K562 (cell line): ENCODE data around the gene USP49. TPM values are rescaled to one million over a fixed set of nuclear protein-coding genes. Genes with fewer than 3 reads are reported as not detected.
A peak's percentile ranks its signal among the peaks of the same experiment; 100 is the strongest.

Experiments
- ATF1 ChIP-seq, 2 experiments: fragments of 450-650 bp in 1 of 2; IDR thresholded peaks; 2 replicates each; pipeline ENCODE4 v1.6.1; 2016; ENCODE audit warnings: missing compliant biosample characterization in 1 of 2, missing genetic modification characterization in 1 of 2
- CHD1 ChIP-seq: fragments of 200-600 bp; sonication (generic); IDR thresholded peaks from one replicate; pipeline ENCODE4 v1.6.1; 2012; ENCODE audit warnings: mild to moderate bottlenecking, moderate library complexity, low read length, inconsistent platforms
- CHD4 ChIP-seq: fragments of 200-600 bp; sonication (generic); IDR thresholded peaks from 3 replicates; pipeline ENCODE4 v1.6.1; 2012; ENCODE audit warnings: low read depth, mild to moderate bottlenecking, mixed read lengths, low read length, inconsistent platforms; ENCODE audit not compliant: insufficient read depth, insufficient replicate concordance, poor library complexity, severe bottlenecking
- CLOCK ChIP-seq: fragments of 250-450 bp; sonication (Bioruptor Pico); IDR thresholded peaks from 2 replicates; pipeline ENCODE4 v1.4.0; 2020; ENCODE audit warnings: mild to moderate bottlenecking, moderate library complexity, borderline replicate concordance
- CREB3L1 ChIP-seq: fragments of 450-650 bp; IDR thresholded peaks from 2 replicates; pipeline ENCODE4 v1.6.1; 2014; ENCODE audit warnings: low read depth, mild to moderate bottlenecking, moderate library complexity, borderline replicate concordance
- DEAF1 ChIP-seq: fragments of 450-650 bp; formaldehyde crosslinking; IDR thresholded peaks from 2 replicates; pipeline ENCODE4 v1.4.0; 2020; ENCODE audit warnings: mild to moderate bottlenecking, moderate library complexity
- EP300 ChIP-seq: IDR thresholded peaks from 2 replicates; pipeline ENCODE4 v1.6.1; 2012; ENCODE audit warnings: low read length, improper control_type of control experiment
- MED1 ChIP-seq: sonication (generic); formaldehyde crosslinking; IDR thresholded peaks from 2 replicates; pipeline ENCODE4 v1.8.1; 2023; ENCODE audit warnings: missing genetic modification reagents, borderline replicate concordance
- MEIS2 ChIP-seq: fragments of 450-650 bp; IDR thresholded peaks from 2 replicates; pipeline ENCODE4 v1.6.1; 2014; ENCODE audit warnings: mild to moderate bottlenecking; ENCODE audit not compliant: partially characterized antibody
- PTRF ChIP-seq: fragments of 450-650 bp; IDR thresholded peaks from 2 replicates; pipeline ENCODE4 v1.6.1; 2016; ENCODE audit warnings: mild to moderate bottlenecking, missing genetic modification characterization, missing compliant biosample characterization
- RUNX1 ChIP-seq: sonication (generic); IDR thresholded peaks from 2 replicates; pipeline ENCODE4 v1.6.1; 2016; ENCODE audit warnings: antibody characterized with exemption, low read depth
- SIX5 ChIP-seq, 2 experiments: IDR thresholded peaks; 2 replicates each; pipeline ENCODE4 v1.6.1; 2011; ENCODE audit warnings: low read length in 2 of 2, borderline replicate concordance in 1 of 2, low read depth in 1 of 2, mild to moderate bottlenecking in 1 of 2, moderate library complexity in 1 of 2; ENCODE audit not compliant: insufficient read depth in 1 of 2
- ZNF384 ChIP-seq: IDR thresholded peaks from 2 replicates; pipeline ENCODE4 v1.6.1; 2012; ENCODE audit warnings: low read depth, low read length, improper control_type of control experiment
- polyA plus RNA-seq, 8 experiments: library from polyadenylated mRNA; depleted of rRNA in 4 of 8; stranded (reverse) in 5 of 8; unstranded in 3 of 8; fragments of >200 nt; fragmentation: Nextera tagmentation in 2 of 8; fragmentation: Illumina TruSeq in 1 of 8; extraction: Ambion mirVana in 2 of 8; extraction: Trizol in 1 of 8; gene quantifications; 2 replicates each; pipeline versions ENCODE4 v1.2.1 to v1.2.3, GENCODE V29; 2011 to 2014; ENCODE audit warnings: inconsistent platforms in 1 of 8, missing spikeins in 1 of 8
- total RNA-seq, 7 experiments: library from RNA; depleted of rRNA in 6 of 7; stranded (reverse); fragments of >200 nt in 6 of 7; fragmentation: Illumina TruSeq in 2 of 7; extraction: Trizol in 2 of 7; gene quantifications; 2 replicates each; pipeline versions ENCODE4 v1.2.1 to v1.2.3, GENCODE V29; 2011 to 2021; ENCODE audit warnings: low replicate concordance in 1 of 7
- TF ChIP-seq, protein P1 (sequence below): IDR thresholded peaks from 2 replicates; pipeline ENCODE4 v1.6.1; 2016; ENCODE audit warnings: missing genetic modification characterization, missing compliant biosample characterization
- TF ChIP-seq, protein P2 (sequence below): sonication (generic); formaldehyde crosslinking; IDR thresholded peaks from 2 replicates; pipeline ENCODE4 v1.8.0; 2022; ENCODE audit warnings: missing genetic modification reagents, mild to moderate bottlenecking, borderline replicate concordance

USP49 gene
- total and polyA plus RNA-seq, 9 of the 15 experiments (the other 6 are each of a cell fraction or from before 2014, with no cell fraction given): 1.0 to 9.9 (median 6.5) TPM

GRCh38 chr6:41942067-41942851 is 47.1 kb upstream of the USP49 start (continued):
- TF ChIP-seq, protein P1, sequence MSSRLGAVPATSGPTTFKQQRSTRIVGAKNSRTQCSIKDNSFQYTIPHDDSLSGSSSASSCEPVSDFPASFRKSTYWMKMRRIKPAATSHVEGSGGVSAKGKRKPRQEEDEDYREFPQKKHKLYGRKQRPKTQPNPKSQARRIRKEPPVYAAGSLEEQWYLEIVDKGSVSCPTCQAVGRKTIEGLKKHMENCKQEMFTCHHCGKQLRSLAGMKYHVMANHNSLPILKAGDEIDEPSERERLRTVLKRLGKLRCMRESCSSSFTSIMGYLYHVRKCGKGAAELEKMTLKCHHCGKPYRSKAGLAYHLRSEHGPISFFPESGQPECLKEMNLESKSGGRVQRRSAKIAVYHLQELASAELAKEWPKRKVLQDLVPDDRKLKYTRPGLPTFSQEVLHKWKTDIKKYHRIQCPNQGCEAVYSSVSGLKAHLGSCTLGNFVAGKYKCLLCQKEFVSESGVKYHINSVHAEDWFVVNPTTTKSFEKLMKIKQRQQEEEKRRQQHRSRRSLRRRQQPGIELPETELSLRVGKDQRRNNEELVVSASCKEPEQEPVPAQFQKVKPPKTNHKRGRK (tag): no peak
- TF ChIP-seq RUNX1: no peak
- TF ChIP-seq CHD1: peak; percentile 67
- TF ChIP-seq, protein P2, sequence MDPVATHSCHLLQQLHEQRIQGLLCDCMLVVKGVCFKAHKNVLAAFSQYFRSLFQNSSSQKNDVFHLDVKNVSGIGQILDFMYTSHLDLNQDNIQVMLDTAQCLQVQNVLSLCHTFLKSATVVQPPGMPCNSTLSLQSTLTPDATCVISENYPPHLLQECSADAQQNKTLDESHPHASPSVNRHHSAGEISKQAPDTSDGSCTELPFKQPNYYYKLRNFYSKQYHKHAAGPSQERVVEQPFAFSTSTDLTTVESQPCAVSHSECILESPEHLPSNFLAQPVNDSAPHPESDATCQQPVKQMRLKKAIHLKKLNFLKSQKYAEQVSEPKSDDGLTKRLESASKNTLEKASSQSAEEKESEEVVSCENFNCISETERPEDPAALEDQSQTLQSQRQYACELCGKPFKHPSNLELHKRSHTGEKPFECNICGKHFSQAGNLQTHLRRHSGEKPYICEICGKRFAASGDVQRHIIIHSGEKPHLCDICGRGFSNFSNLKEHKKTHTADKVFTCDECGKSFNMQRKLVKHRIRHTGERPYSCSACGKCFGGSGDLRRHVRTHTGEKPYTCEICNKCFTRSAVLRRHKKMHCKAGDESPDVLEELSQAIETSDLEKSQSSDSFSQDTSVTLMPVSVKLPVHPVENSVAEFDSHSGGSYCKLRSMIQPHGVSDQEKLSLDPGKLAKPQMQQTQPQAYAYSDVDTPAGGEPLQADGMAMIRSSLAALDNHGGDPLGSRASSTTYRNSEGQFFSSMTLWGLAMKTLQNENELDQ (CRISPR knock-in tag): no peak
- TF ChIP-seq PTRF: no peak
- TF ChIP-seq CREB3L1: no peak
- no peak for TF ChIP-seq MED1 (CRISPR knock-in tag)
- TF ChIP-seq ZNF384: no peak
- no peak for TF ChIP-seq EP300
- TF ChIP-seq MEIS2: peak; percentile 93
- no peak for TF ChIP-seq SIX5 (IDR thresholded peaks at IDR 0.05; ENCODE audit: borderline replicate concordance in 1 of 2, insufficient read depth in 1 of 2, low read depth in 1 of 2, low read length in 2 of 2)
- no peak for TF ChIP-seq CLOCK
- no peak for TF ChIP-seq CHD4
- no peak for TF ChIP-seq DEAF1 (CRISPR knock-in tag)
- TF ChIP-seq ATF1 (CRISPR knock-in tag; IDR thresholded peaks at IDR 0.05): no peak
- peak; percentile 8; the same call in 1 of the 2 replicates for TF ChIP-seq ATF1 (tag; IDR thresholded peaks at IDR 0.05)
